K562 (cell line): ENCODE data around the gene MEGF9. TPM values are rescaled to one million over a fixed set of nuclear protein-coding genes. Genes with fewer than 3 reads are reported as not detected.

Experiments used
- ATAC-seq: fragments of 200-7000 bp; cut with Tn5 transposase; 3 replicates; pipeline ENCODE4 v1.9.1; 2020; ENCODE audit warnings: moderate library complexity
- BruUV-seq: library from RNA; stranded (reverse); fragments of 400-500 nt; replicated peaks from 2 replicates; lab custom pipeline; 2021; lab: Mats Ljungman, UMichigan
- CTCF ChIA-PET: fragments of 300-600 bp; formaldehyde crosslinking; extraction: SDS; loops from one replicate; lab custom pipeline; 2021; ENCODE audit warnings: low intra/inter-chr PET ratio; lab: Yijun Ruan, JAX
- POLR2A ChIA-PET: fragments of 300-600, 350-650 bp; sonication (Branson Sonifier 250); formaldehyde crosslinking; extraction: SDS; loops from one replicate; lab custom pipeline; 2021; ENCODE audit warnings: antibody characterized with exemption, inconsistent platforms; lab: Yijun Ruan, JAX
- DNase-seq, 4 experiments: peaks; one replicate each; pipeline versions ENCODE4 v3.0.0 to v3.0.0-alpha.2; 2011 to 2018; ENCODE audit warnings: low spot score in 3 of 4, mixed read lengths in 3 of 4; ENCODE audit errors: extremely low read depth in 1 of 4
- FAIRE-seq: peaks from 2 replicates; lab custom pipeline; 2011; peaks lifted over from hg19 to GRCh38; lab: Jason Lieb, UNC
- H2AFZ ChIP-seq: 2 replicates; pipeline ENCODE4 v1.6.0; 2011; ENCODE audit warnings: low read depth, low read length, control low read depth, inconsistent platforms
- H3K27ac ChIP-seq: fragments of 200-600 bp; 3 replicates; pipeline ENCODE4 v1.8.0; 2011; ENCODE audit warnings: low read depth, mild to moderate bottlenecking, control low read depth, inconsistent platforms, low read length, moderate library complexity, mixed read lengths; ENCODE audit errors: extremely low read depth
- H3K27me3 ChIP-seq, 2 experiments: fragments of 300-600 bp in 1 of 2; 2 replicates in 1 of 2; 3 replicates in 1 of 2; pipeline versions ENCODE4 v1.6.0 to v1.8.0; 2011; ENCODE audit warnings: inconsistent platforms in 2 of 2, low read length in 2 of 2, mild to moderate bottlenecking in 1 of 2, mixed read lengths in 1 of 2, moderate library complexity in 1 of 2; ENCODE audit not compliant: control insufficient read depth in 2 of 2, insufficient read depth in 2 of 2
- H3K36me3 ChIP-seq: fragments of 300-600 bp; 3 replicates; pipeline ENCODE4 v1.8.0; 2011; ENCODE audit warnings: mild to moderate bottlenecking, low read length, inconsistent platforms; ENCODE audit not compliant: control insufficient read depth, insufficient read depth
- H3K4me1 ChIP-seq, 2 experiments: fragments of 200-600 bp in 1 of 2; replicated peaks in 1 of 2; 2 replicates in 1 of 2; 3 replicates in 1 of 2; pipeline versions ENCODE4 v1.5.1 to v1.8.0; 2011; ENCODE audit warnings: inconsistent platforms in 2 of 2, low read length in 2 of 2, mild to moderate bottlenecking in 1 of 2, mixed read lengths in 1 of 2, moderate library complexity in 1 of 2; ENCODE audit not compliant: control insufficient read depth in 2 of 2, insufficient read depth in 2 of 2
- H3K4me2 ChIP-seq: 2 replicates; pipeline ENCODE4 v1.6.1; 2011; ENCODE audit warnings: low read length, control low read depth, inconsistent platforms, mixed read lengths; ENCODE audit not compliant: insufficient read depth
- H3K4me3 ChIP-seq: fragments of 200-600 bp; sonication (generic), shearing (Covaris generic); 2 replicates; pipeline ENCODE4 v1.5.1; 2016; ENCODE audit warnings: control low read depth, inconsistent platforms
- H3K79me2 ChIP-seq: fragments of 200-600 bp; 3 replicates; pipeline ENCODE4 v1.8.0; 2011; ENCODE audit warnings: low read length, inconsistent platforms; ENCODE audit not compliant: control insufficient read depth, insufficient read depth
- H3K9ac ChIP-seq, 2 experiments: 2 replicates each; pipeline versions ENCODE4 v1.6.0 to v1.6.1; 2011; ENCODE audit warnings: low read depth in 2 of 2, low read length in 2 of 2, control low read depth in 1 of 2, inconsistent platforms in 1 of 2, mild to moderate bottlenecking in 1 of 2, mixed read lengths in 1 of 2; ENCODE audit not compliant: insufficient read depth in 1 of 2
- H3K9me1 ChIP-seq: one replicate; pipeline ENCODE4 v1.6.0; 2011; ENCODE audit warnings: inconsistent platforms, mild to moderate bottlenecking, low read length, moderate library complexity; ENCODE audit not compliant: control insufficient read depth, insufficient read depth
- H3K9me3 ChIP-seq: replicated peaks from 2 replicates; pipeline ENCODE4 v1.5.1; 2011; ENCODE audit warnings: low read depth, low read length, inconsistent platforms; ENCODE audit not compliant: control insufficient read depth, insufficient read depth
- H4K20me1 ChIP-seq: replicated peaks from 2 replicates; pipeline ENCODE4 v1.6.1; 2011; ENCODE audit warnings: low read length, inconsistent platforms, mixed read lengths; ENCODE audit not compliant: control insufficient read depth, insufficient read depth
- BDP1 ChIP-seq: IDR thresholded peaks from 3 replicates; pipeline ENCODE4 v1.6.1; 2011; ENCODE audit not compliant: insufficient read length, insufficient read depth
- MEIS2 ChIP-seq: fragments of 450-650 bp; IDR thresholded peaks from 2 replicates; pipeline ENCODE4 v1.6.1; 2014; ENCODE audit warnings: mild to moderate bottlenecking; ENCODE audit not compliant: partially characterized antibody
- PBX2 ChIP-seq, 2 experiments: IDR thresholded peaks in 1 of 2; conservative IDR thresholded peaks in 1 of 2; 2 replicates each; pipeline ENCODE4 v1.6.1; 2016; ENCODE audit warnings: low read depth in 2 of 2, mild to moderate bottlenecking in 1 of 2, missing compliant biosample characterization in 1 of 2, missing genetic modification characterization in 1 of 2, moderate library complexity in 1 of 2
- PKNOX1 ChIP-seq: fragments of 450-650 bp; IDR thresholded peaks from 2 replicates; pipeline ENCODE4 v1.6.1; 2016
- SPI1 ChIP-seq: IDR thresholded peaks from 2 replicates; pipeline ENCODE4 v1.6.1; 2011; ENCODE audit warnings: low read depth, low read length, control low read depth, borderline replicate concordance
- ZNF140 ChIP-seq: fragments of 250-450 bp; sonication (Bioruptor Pico); IDR thresholded peaks from 2 replicates; pipeline ENCODE4 v1.8.0; 2021; ENCODE audit warnings: moderate library complexity, mild to moderate bottlenecking, inconsistent platforms
- WGBS: fragments of 100-300 bp; shearing (Covaris generic); methylation state at CpG from one replicate; pipeline ENCODE4 v1.1.6; 2016; ENCODE audit warnings: low coverage, mixed read lengths; ENCODE audit not compliant: insufficient coverage; ENCODE audit errors: missing lambda C conversion rate; 5-methylcytosine and 5-hydroxymethylcytosine counted together
- in situ Hi-C: fragments of 300-500 bp; cut with MboI; formaldehyde crosslinking; loops from 4 replicates; pipeline ENCODE4 v1.15.0; 2018; ENCODE audit warnings: inconsistent platforms, mixed read lengths
- intact Hi-C: fragments of 100-400 bp; cut with micrococcal nuclease; formaldehyde crosslinking; loops from 2 replicates; pipeline ENCODE4 v1.14.2; 2022
- polyA plus RNA-seq, 8 experiments: library from polyadenylated mRNA; depleted of rRNA in 4 of 8; stranded (reverse) in 5 of 8; unstranded in 3 of 8; fragments of >200 nt; fragmentation: Nextera tagmentation in 2 of 8; fragmentation: Illumina TruSeq in 1 of 8; extraction: Ambion mirVana in 2 of 8; extraction: Trizol in 1 of 8; gene quantifications; 2 replicates each; pipeline versions ENCODE4 v1.2.1 to v1.2.3, GENCODE V29; 2011 to 2014; ENCODE audit warnings: inconsistent platforms in 1 of 8, missing spikeins in 1 of 8
- total RNA-seq, 7 experiments: library from RNA; depleted of rRNA in 6 of 7; stranded (reverse); fragments of >200 nt in 6 of 7; fragmentation: Illumina TruSeq in 2 of 7; extraction: Trizol in 2 of 7; gene quantifications; 2 replicates each; pipeline versions ENCODE4 v1.2.1 to v1.2.3, GENCODE V29; 2011 to 2021; ENCODE audit warnings: low replicate concordance in 1 of 7

The MEGF9 gene
- total and polyA plus RNA-seq, 9 of the 15 experiments (the other 6 are each of a cell fraction or from before 2014, with no cell fraction given), result 2.1 to 6.2 (median 3.8) TPM

GRCh38 chr9:120663380-120663779 is 50.9 kb downstream of the MEGF9 start:
- no TSS peak for BruUV-seq
- Histone ChIP-seq H3K9me3 (no peaks in the 10 kb centered on the region), H3K9me1 (no peaks in the 10 kb centered on the region), H3K27ac (no peak overlapping the region), H4K20me1 (no peaks in the 10 kb centered on the region), H3K27me3 (no peaks in the 10 kb centered on the region), H3K36me3 (no peaks in the 10 kb centered on the region), H3K79me2 (no peaks in the 10 kb centered on the region), H3K9ac (no peak overlapping the region), H3K4me1 (no peaks in the 10 kb centered on the region), H3K4me2 (no peak overlapping the region)
- 58% methylated on average over 3 of the region's 3 CpGs for WGBS
- FAIRE-seq, result no peak
- ATAC-seq, result no peak
- intact Hi-C loops, result no loop called here
- CTCF ChIA-PET, result no interaction called here
- POLR2A ChIA-PET, result no interaction called here
- no peak for DNase-seq
- peak; percentile 70 for TF ChIP-seq MEIS2
- peak; percentile 42; the same call in 1 of the 2 replicates for TF ChIP-seq PKNOX1
- TF ChIP-seq BDP1, result no peak
- TF ChIP-seq PBX2 (CRISPR knock-in tag; IDR thresholded peaks at IDR 0.05; ENCODE audit: low read depth), result no peak
- peak; percentile 60 for TF ChIP-seq PBX2 (tag; conservative IDR thresholded peaks at IDR 0.05; ENCODE audit: low read depth)
- TF ChIP-seq SPI1, result peak; percentile 55; the same call in 1 of the 2 replicates
- no peak for TF ChIP-seq ZNF140 (CRISPR knock-in tag)
- TF ChIP-seq, all 486 proteins: peak for 4
- Histone ChIP-seq H3K4me3 (no peak overlapping the region), H2AFZ (no peak overlapping the region)
- in situ Hi-C loops, result no loop called here
